Stimulated activated CD8-positive, alpha-beta memory T cell treated with anti-CD3 and anti-CD28 coated beads, Interleukin-7, amount 100 ng/mL, for 48 hours (primary cell): ENCODE measurements around the gene PARK7.

ENCODE experiments used
- DNase-seq, 2 donors: peaks; one replicate each; pipeline ENCODE4 v3.0.0-alpha.2; 2020; ENCODE audit warnings: low read depth in 1 of 2; ENCODE audit errors: extremely low read depth in 1 of 2

PARK7 gene

GRCh38 chr1:8006037-8006963 is 44.8 kb downstream of the PARK7 start:
- no peak for DNase-seq

- no peak for DNase-seq
Measured at GRCh38 chr1:8009043-8010002, 47.8 kb downstream of the PARK7 start.

- no peak for DNase-seq
Measured at GRCh38 chr1:8010080-8010664, 48.7 kb downstream of the PARK7 start.

- no peak for DNase-seq
Measured at GRCh38 chr1:8011016-8011415, 49.5 kb downstream of the PARK7 start.

- DNase-seq, result no peak
Measured at GRCh38 chr1:8011923-8012858, 50.7 kb downstream of the PARK7 start.

GRCh38 chr1:8012955-8013354 is 51.4 kb downstream of the PARK7 start:
- no peak for DNase-seq

- no peak for DNase-seq
Measured at GRCh38 chr1:8013399-8013798, 51.9 kb downstream of the PARK7 start.

- no peak for DNase-seq
Measured at GRCh38 chr1:8013800-8014199, 52.3 kb downstream of the PARK7 start.

- DNase-seq, result no peak
Measured at GRCh38 chr1:8014381-8014988, 53.0 kb downstream of the PARK7 start.

GRCh38 chr1:8015036-8015808 is 53.7 kb downstream of the PARK7 start:
- DNase-seq, result no peak

- no peak for DNase-seq
Measured at GRCh38 chr1:8015809-8016165, 54.3 kb downstream of the PARK7 start.

- DNase-seq, result no peak
Measured at GRCh38 chr1:8016210-8016894, 54.8 kb downstream of the PARK7 start.

- DNase-seq, result no peak
Measured at GRCh38 chr1:8016895-8017241, 55.4 kb downstream of the PARK7 start.

- no peak for DNase-seq
Measured at GRCh38 chr1:8017495-8018197, 56.1 kb downstream of the PARK7 start.

GRCh38 chr1:8018492-8019228 is 57.1 kb downstream of the PARK7 start:
- DNase-seq, result no peak

GRCh38 chr1:8019229-8019620 is 57.7 kb downstream of the PARK7 start:
- DNase-seq, result no peak

GRCh38 chr1:8020032-8020431 is 58.5 kb downstream of the PARK7 start:
- no peak for DNase-seq
